H9 (cell line): ENCODE data around the gene USH2A. TPM values are rescaled to one million over a fixed set of nuclear protein-coding genes. Genes with fewer than 3 reads are reported as not detected.

Experiments
- DNase-seq: peaks from one replicate; pipeline ENCODE4 v3.0.0-alpha.2; 2017
- H2AFZ ChIP-seq: one replicate; pipeline ENCODE4 v1.6.1; 2013; ENCODE audit warnings: mild to moderate bottlenecking, low read length, control low read depth, moderate library complexity
- H2AK5ac ChIP-seq: 2 replicates; pipeline ENCODE4 v1.6.1; 2013; ENCODE audit warnings: low read length, control low read depth, mixed read lengths; ENCODE audit not compliant: insufficient read length
- H2BK120ac ChIP-seq: one replicate; pipeline ENCODE4 v1.6.1; 2013; ENCODE audit warnings: low read depth, mild to moderate bottlenecking, low read length, control low read depth, inconsistent platforms; ENCODE audit not compliant: poor library complexity, severe bottlenecking
- H2BK12ac ChIP-seq: 2 replicates; pipeline ENCODE4 v1.6.1; 2013; ENCODE audit warnings: low read length, control low read depth, mixed read lengths, low read depth; ENCODE audit not compliant: insufficient read length
- H2BK15ac ChIP-seq: 2 replicates; pipeline ENCODE4 v1.6.1; 2013; ENCODE audit warnings: low read depth, low read length, control low read depth
- H2BK20ac ChIP-seq: one replicate; pipeline ENCODE4 v1.6.1; 2013; ENCODE audit warnings: low read depth, mild to moderate bottlenecking, low read length, control low read depth, inconsistent platforms; ENCODE audit not compliant: poor library complexity, severe bottlenecking
- H2BK5ac ChIP-seq: 2 replicates; pipeline ENCODE4 v1.6.1; 2013; ENCODE audit warnings: low read length, control low read depth, mixed read lengths; ENCODE audit not compliant: insufficient read length
- H3K14ac ChIP-seq: 2 replicates; pipeline ENCODE4 v1.6.1; 2013; ENCODE audit warnings: low read length, control low read depth; ENCODE audit not compliant: insufficient read depth
- H3K18ac ChIP-seq: 2 replicates; pipeline ENCODE4 v1.6.1; 2013; ENCODE audit warnings: low read depth, mild to moderate bottlenecking, mixed read lengths, low read length, control low read depth; ENCODE audit not compliant: insufficient read length
- H3K23ac ChIP-seq: 2 replicates; pipeline ENCODE4 v1.6.1; 2013; ENCODE audit warnings: low read length, control low read depth, mixed read lengths, low read depth; ENCODE audit not compliant: insufficient read length
- H3K23me2 ChIP-seq: 2 replicates; pipeline ENCODE4 v1.6.1; 2013; ENCODE audit warnings: low read depth, mild to moderate bottlenecking, mixed read lengths, low read length, control low read depth; ENCODE audit not compliant: insufficient read length, poor library complexity, severe bottlenecking
- H3K27ac ChIP-seq: 2 replicates; pipeline ENCODE4 v1.5.1; 2013; ENCODE audit warnings: low read length, control low read depth, mixed read lengths, low read depth; ENCODE audit not compliant: insufficient read length
- H3K27me3 ChIP-seq: 2 replicates; pipeline ENCODE4 v1.6.1; 2013; ENCODE audit warnings: low read length, control low read depth, inconsistent platforms; ENCODE audit not compliant: insufficient read depth
- H3K4ac ChIP-seq: 2 replicates; pipeline ENCODE4 v1.6.1; 2013; ENCODE audit warnings: low read depth, mild to moderate bottlenecking, control low read depth, inconsistent platforms, low read length, moderate library complexity
- H3K4me1 ChIP-seq: 2 replicates; pipeline ENCODE4 v1.6.1; 2013; ENCODE audit warnings: low read length, control low read depth, inconsistent platforms; ENCODE audit not compliant: insufficient read depth
- H3K4me2 ChIP-seq: 2 replicates; pipeline ENCODE4 v1.6.1; 2013; ENCODE audit warnings: low read length, control low read depth, mixed read lengths; ENCODE audit not compliant: insufficient read length, insufficient read depth
- H3K56ac ChIP-seq: 2 replicates; pipeline ENCODE4 v1.6.1; 2013; ENCODE audit warnings: low read depth, mild to moderate bottlenecking, mixed read lengths, low read length, control low read depth; ENCODE audit not compliant: insufficient read length
- H3K79me1 ChIP-seq: 2 replicates; pipeline ENCODE4 v1.6.1; 2013; ENCODE audit warnings: low read depth, mild to moderate bottlenecking, moderate library complexity, low read length, control low read depth, inconsistent platforms; ENCODE audit not compliant: insufficient read depth, poor library complexity, severe bottlenecking
- H3K79me2 ChIP-seq: 2 replicates; pipeline ENCODE4 v1.6.1; 2013; ENCODE audit warnings: low read length, control low read depth, inconsistent platforms; ENCODE audit not compliant: insufficient read depth
- H3K9ac ChIP-seq: 2 replicates; pipeline ENCODE4 v1.6.1; 2013; ENCODE audit warnings: low read length, control low read depth, mixed read lengths; ENCODE audit not compliant: insufficient read length; ENCODE audit errors: extremely low read depth
- H3K9me3 ChIP-seq: one replicate; pipeline ENCODE4 v1.6.1; 2013; ENCODE audit warnings: low read depth, low read length, inconsistent platforms; ENCODE audit not compliant: control insufficient read depth
- H3T11ph ChIP-seq: one replicate; pipeline ENCODE4 v1.6.1; 2013; ENCODE audit warnings: mild to moderate bottlenecking, low read length, control low read depth, inconsistent platforms
- H4K20me1 ChIP-seq: one replicate; pipeline ENCODE4 v1.6.1; 2013; ENCODE audit not compliant: control insufficient read depth, insufficient read length, insufficient read depth
- H4K5ac ChIP-seq: 2 replicates; pipeline ENCODE4 v1.6.1; 2013; ENCODE audit warnings: low read depth, mild to moderate bottlenecking, mixed read lengths, low read length, control low read depth; ENCODE audit not compliant: insufficient read length
- H4K8ac ChIP-seq: replicated peaks from 2 replicates; pipeline ENCODE4 v1.6.1; 2013; ENCODE audit warnings: low read length, control low read depth, mixed read lengths, low read depth; ENCODE audit not compliant: insufficient read length
- H4K91ac ChIP-seq: 2 replicates; pipeline ENCODE4 v1.6.1; 2013; ENCODE audit warnings: low read depth, mild to moderate bottlenecking, moderate library complexity, mixed read lengths, low read length, control low read depth; ENCODE audit not compliant: insufficient read length
- H3K27ac Mint-ChIP-seq, 3 experiments: 2 replicates in 2 of 3; 3 replicates in 1 of 3; pipeline ENCODE4 v1.8.0; 2020 to 2021; ENCODE audit warnings: mixed read lengths in 3 of 3, mild to moderate bottlenecking in 1 of 3, moderate library complexity in 1 of 3
- H3K27me3 Mint-ChIP-seq: 2 replicates; pipeline ENCODE4 v1.8.0; 2021; ENCODE audit warnings: low read depth, mild to moderate bottlenecking, moderate library complexity, mixed read lengths
- H3K36me3 Mint-ChIP-seq, 3 experiments: 2 replicates in 2 of 3; 3 replicates in 1 of 3; pipeline ENCODE4 v1.8.0; 2020 to 2021; ENCODE audit warnings: low read depth in 3 of 3, mixed read lengths in 3 of 3; ENCODE audit not compliant: insufficient read depth in 1 of 3
- H3K4me1 Mint-ChIP-seq, 2 experiments: 2 replicates each; pipeline ENCODE4 v1.8.0; 2020; ENCODE audit warnings: mixed read lengths in 2 of 2
- H3K4me3 Mint-ChIP-seq, 2 experiments: 2 replicates in 1 of 2; 3 replicates in 1 of 2; pipeline ENCODE4 v1.8.0; 2020 to 2021; ENCODE audit warnings: mild to moderate bottlenecking in 2 of 2, mixed read lengths in 2 of 2, moderate library complexity in 1 of 2
- H3K9me3 Mint-ChIP-seq, 2 experiments: 2 replicates in 1 of 2; 3 replicates in 1 of 2; pipeline ENCODE4 v1.8.0; 2020; ENCODE audit warnings: mild to moderate bottlenecking in 2 of 2, mixed read lengths in 2 of 2, moderate library complexity in 1 of 2
- total RNA-seq: library from RNA; stranded (reverse); gene quantifications from 2 replicates; pipeline ENCODE4 v1.2.1, GENCODE V29; 2021
- TF ChIP-seq, protein P1 (sequence below): fragments of 200-600 bp; sonication (generic); conservative IDR thresholded peaks from 3 replicates; pipeline ENCODE4 v1.8.0; 2021; ENCODE audit warnings: antibody characterized with exemption, mild to moderate bottlenecking

Gene USH2A
- total RNA-seq, 1 experiment from 2014 or later: 0.11 TPM

DNA sequence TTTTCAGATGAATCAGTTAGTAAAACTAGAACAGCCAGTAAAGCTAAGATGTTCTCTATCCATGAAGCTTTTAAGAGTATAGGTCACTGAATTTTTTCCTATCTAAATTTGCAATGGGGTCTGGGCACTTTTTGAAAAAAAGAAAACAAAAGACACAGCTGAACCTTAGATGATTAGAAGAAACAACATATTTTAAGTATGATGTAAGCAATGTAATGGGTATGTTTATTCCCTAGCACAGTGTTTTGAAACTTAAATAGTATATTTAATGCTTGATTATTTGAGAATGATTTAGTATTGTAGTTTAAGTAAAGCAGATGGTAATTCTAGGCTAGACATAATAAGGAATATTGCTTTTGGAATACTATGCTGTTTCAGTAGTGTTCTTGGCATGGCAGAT is 819.9 kb downstream of the USH2A start:
- no peak overlapping the region for H2BK5ac ChIP-seq
- H4K5ac ChIP-seq: no peak overlapping the region
- no peak overlapping the region for H3K18ac ChIP-seq
- H3K56ac ChIP-seq: no peak overlapping the region
- no peak overlapping the region for H3K27ac ChIP-seq
- H3K9ac ChIP-seq: no peak overlapping the region
- H2AFZ ChIP-seq: no peak overlapping the region
- H3K23ac ChIP-seq: no peak overlapping the region
- H3K9me3 Mint-ChIP-seq: no peaks in the 10 kb centered on the region
- H3K27me3 Mint-ChIP-seq: no peaks in the 10 kb centered on the region
- no peaks in the 10 kb centered on the region for H3K23me2 ChIP-seq
- no peaks in the 10 kb centered on the region; the same call in 1 of the 2 replicates for H3K4me1 ChIP-seq
- no peak overlapping the region for H3K4me3 Mint-ChIP-seq
- peaks cover 0 to 21% (median 18%) of the 10 kb centered on the region in 3 experiments; a peak in 6 of 7 replicates for H3K36me3 Mint-ChIP-seq
- no peak overlapping the region for H2BK12ac ChIP-seq
- no peak overlapping the region for H3T11ph ChIP-seq
- no peaks in the 10 kb centered on the region for H3K9me3 ChIP-seq
- no peak overlapping the region for H3K14ac ChIP-seq
- no peak overlapping the region for H3K4me2 ChIP-seq
- TF ChIP-seq, protein P1, sequence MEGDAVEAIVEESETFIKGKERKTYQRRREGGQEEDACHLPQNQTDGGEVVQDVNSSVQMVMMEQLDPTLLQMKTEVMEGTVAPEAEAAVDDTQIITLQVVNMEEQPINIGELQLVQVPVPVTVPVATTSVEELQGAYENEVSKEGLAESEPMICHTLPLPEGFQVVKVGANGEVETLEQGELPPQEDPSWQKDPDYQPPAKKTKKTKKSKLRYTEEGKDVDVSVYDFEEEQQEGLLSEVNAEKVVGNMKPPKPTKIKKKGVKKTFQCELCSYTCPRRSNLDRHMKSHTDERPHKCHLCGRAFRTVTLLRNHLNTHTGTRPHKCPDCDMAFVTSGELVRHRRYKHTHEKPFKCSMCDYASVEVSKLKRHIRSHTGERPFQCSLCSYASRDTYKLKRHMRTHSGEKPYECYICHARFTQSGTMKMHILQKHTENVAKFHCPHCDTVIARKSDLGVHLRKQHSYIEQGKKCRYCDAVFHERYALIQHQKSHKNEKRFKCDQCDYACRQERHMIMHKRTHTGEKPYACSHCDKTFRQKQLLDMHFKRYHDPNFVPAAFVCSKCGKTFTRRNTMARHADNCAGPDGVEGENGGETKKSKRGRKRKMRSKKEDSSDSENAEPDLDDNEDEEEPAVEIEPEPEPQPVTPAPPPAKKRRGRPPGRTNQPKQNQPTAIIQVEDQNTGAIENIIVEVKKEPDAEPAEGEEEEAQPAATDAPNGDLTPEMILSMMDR: no peak
- peaks cover 26 to 30% of the 10 kb centered on the region in 2 experiments for H3K4me1 Mint-ChIP-seq
- DNase-seq: no peak
- no peaks in the 10 kb centered on the region for H3K79me1 ChIP-seq
- H3K4ac ChIP-seq: no peak overlapping the region
- H4K20me1 ChIP-seq: no peaks in the 10 kb centered on the region
- H2BK20ac ChIP-seq: no peak overlapping the region
- no peak overlapping the region for H3K27ac Mint-ChIP-seq
- H2BK15ac ChIP-seq: no peak overlapping the region
- no peak overlapping the region for H2AK5ac ChIP-seq
- H4K91ac ChIP-seq: no peak overlapping the region
- no peak overlapping the region for H4K8ac ChIP-seq
- no peaks in the 10 kb centered on the region for H3K27me3 ChIP-seq
- H3K79me2 ChIP-seq: no peaks in the 10 kb centered on the region
- H2BK120ac ChIP-seq: no peak overlapping the region
